Keratinocyte (primary cell): ENCODE results near the gene PGA4. TPM values are rescaled to one million over a fixed set of nuclear protein-coding genes. Genes with fewer than 3 reads are reported as not detected.

Experiments
- DNase-seq: peaks from one replicate; pipeline ENCODE4 v3.0.0-alpha.2; 2011; ENCODE audit warnings: low read depth, missing footprints, low spot score
- FAIRE-seq: peaks from 2 replicates; lab custom pipeline; 2011; peaks lifted over from hg19 to GRCh38; lab: Jason Lieb, UNC
- H2AFZ ChIP-seq: 2 replicates; pipeline ENCODE4 v1.6.0; 2012; ENCODE audit warnings: low read length, control low read depth, inconsistent platforms; ENCODE audit not compliant: control insufficient read depth
- H3K27ac ChIP-seq: 2 replicates; pipeline ENCODE4 v1.5.1; 2011; ENCODE audit warnings: low read length; ENCODE audit not compliant: control insufficient read depth, insufficient read depth
- H3K27me3 ChIP-seq: 3 replicates; pipeline ENCODE4 v1.6.0; 2011; ENCODE audit warnings: low read length; ENCODE audit not compliant: control insufficient read depth, insufficient read depth; ENCODE audit errors: extremely low read depth
- H3K36me3 ChIP-seq, 2 experiments: 2 replicates in 1 of 2; 3 replicates in 1 of 2; pipeline ENCODE4 v1.5.1; 2011; ENCODE audit warnings: low read length in 2 of 2, mild to moderate bottlenecking in 1 of 2; ENCODE audit not compliant: control insufficient read depth in 2 of 2, insufficient read depth in 2 of 2; ENCODE audit errors: extremely low read depth in 1 of 2
- H3K4me1 ChIP-seq: 3 replicates; pipeline ENCODE4 v1.5.1; 2011; ENCODE audit warnings: low read length; ENCODE audit not compliant: control insufficient read depth, insufficient read depth; ENCODE audit errors: extremely low read depth
- H3K4me2 ChIP-seq: 3 replicates; pipeline ENCODE4 v1.6.0; 2011; ENCODE audit warnings: low read depth, low read length; ENCODE audit not compliant: control insufficient read depth, insufficient read depth; ENCODE audit errors: extremely low read depth
- H3K4me3 ChIP-seq, 3 experiments: fragments of 200-600 bp in 1 of 3; sonication (generic) in 1 of 3; 2 replicates in 2 of 3; 3 replicates in 1 of 3; pipeline ENCODE4 v1.5.1; 2011 to 2016; ENCODE audit warnings: low read length in 3 of 3, mild to moderate bottlenecking in 3 of 3, control low read depth in 2 of 3, inconsistent platforms in 1 of 3, low read depth in 1 of 3, mixed read lengths in 1 of 3, mixed run types in 1 of 3, moderate library complexity in 1 of 3; ENCODE audit not compliant: control insufficient read depth in 2 of 3, insufficient read depth in 2 of 3; ENCODE audit errors: extremely low read depth in 1 of 3
- H3K79me2 ChIP-seq: 2 replicates; pipeline ENCODE4 v1.6.0; 2012; ENCODE audit warnings: low read length; ENCODE audit not compliant: control insufficient read depth, insufficient read depth
- H3K9ac ChIP-seq: 3 replicates; pipeline ENCODE4 v1.6.0; 2011; ENCODE audit warnings: low read length; ENCODE audit not compliant: control insufficient read depth, insufficient read depth; ENCODE audit errors: extremely low read depth
- H3K9me1 ChIP-seq: 3 replicates; pipeline ENCODE4 v1.6.0; 2011; ENCODE audit warnings: low read length; ENCODE audit not compliant: control insufficient read depth, insufficient read depth; ENCODE audit errors: extremely low read depth
- H3K9me3 ChIP-seq: 2 replicates; pipeline ENCODE4 v1.5.1; 2012; ENCODE audit warnings: low read depth, low read length; ENCODE audit not compliant: control insufficient read depth
- H4K20me1 ChIP-seq: 3 replicates; pipeline ENCODE4 v1.6.0; 2011; ENCODE audit warnings: low read length; ENCODE audit not compliant: control insufficient read depth, insufficient read depth; ENCODE audit errors: extremely low read depth
- EZH2 ChIP-seq: IDR thresholded peaks from one replicate; pipeline ENCODE4 v1.6.1; 2012; ENCODE audit warnings: inconsistent platforms, mild to moderate bottlenecking, low read length, moderate library complexity
- dilution Hi-C: fragments of 300-500 bp; cut with MboI; formaldehyde crosslinking; loops from one replicate; pipeline ENCODE4 v1.7.0; 2020; ENCODE audit warnings: low sequenced_read_pairs; ENCODE audit not compliant: extremely low pct_ligation_motif_present
- polyA plus RNA-seq, 5 experiments: library from polyadenylated mRNA; depleted of rRNA in 3 of 5; stranded (reverse) in 3 of 5; stranded (forward) in 1 of 5; unstranded in 1 of 5; fragments of >200 nt; gene quantifications; 1 replicate in 1 of 5; 2 replicates in 3 of 5; 3 replicates in 1 of 5; pipeline versions ENCODE4 v1.2.1 to v1.2.3, GENCODE V29; 2011 to 2012; ENCODE audit warnings: missing spikeins in 2 of 5, low read depth in 1 of 5, low replicate concordance in 1 of 5
- TF ChIP-seq, protein P1 (sequence below), 3 experiments: IDR thresholded peaks in 1 of 3; conservative IDR thresholded peaks in 1 of 3; optimal IDR thresholded peaks in 1 of 3; 2 replicates in 2 of 3; 3 replicates in 1 of 3; pipeline versions ENCODE3 to v1.5.1; 2011; ENCODE audit warnings: low read length in 3 of 3, mild to moderate bottlenecking in 3 of 3, moderate library complexity in 2 of 3, control low read depth in 1 of 3, inconsistent platforms in 1 of 3; ENCODE audit not compliant: insufficient read depth in 2 of 3; ENCODE audit errors: extremely low read depth in 1 of 3

PGA4 gene
- polyA plus RNA-seq, 1 donor (not counting 4 experiments of a cell fraction or from before 2014, with no cell fraction given): not detected

- H3K27me3 ChIP-seq: no peaks in the 10 kb centered on the region
- dilution Hi-C loops: no loop called here
- no peak for FAIRE-seq
Measured at GRCh38 chr11:61259363-61259762, 37.2 kb downstream of the PGA4 start.

GRCh38 chr11:61264371-61264770, 42.2 kb downstream of the PGA4 start:
- no peaks in the 10 kb centered on the region for H3K36me3 ChIP-seq
- H2AFZ ChIP-seq: no peak overlapping the region
- no peak overlapping the region for H3K4me3 ChIP-seq
- H3K9ac ChIP-seq: no peak overlapping the region
- no peaks in the 10 kb centered on the region for H3K9me1 ChIP-seq
- H4K20me1 ChIP-seq: no peaks in the 10 kb centered on the region
- H3K9me3 ChIP-seq: no peaks in the 10 kb centered on the region
- dilution Hi-C loops: no loop called here
- no peak for FAIRE-seq
- DNase-seq: no peak
- no peak overlapping the region for H3K27ac ChIP-seq
- H3K79me2 ChIP-seq: no peaks in the 10 kb centered on the region
- H3K4me2 ChIP-seq: no peak overlapping the region
- TF ChIP-seq, protein P1, sequence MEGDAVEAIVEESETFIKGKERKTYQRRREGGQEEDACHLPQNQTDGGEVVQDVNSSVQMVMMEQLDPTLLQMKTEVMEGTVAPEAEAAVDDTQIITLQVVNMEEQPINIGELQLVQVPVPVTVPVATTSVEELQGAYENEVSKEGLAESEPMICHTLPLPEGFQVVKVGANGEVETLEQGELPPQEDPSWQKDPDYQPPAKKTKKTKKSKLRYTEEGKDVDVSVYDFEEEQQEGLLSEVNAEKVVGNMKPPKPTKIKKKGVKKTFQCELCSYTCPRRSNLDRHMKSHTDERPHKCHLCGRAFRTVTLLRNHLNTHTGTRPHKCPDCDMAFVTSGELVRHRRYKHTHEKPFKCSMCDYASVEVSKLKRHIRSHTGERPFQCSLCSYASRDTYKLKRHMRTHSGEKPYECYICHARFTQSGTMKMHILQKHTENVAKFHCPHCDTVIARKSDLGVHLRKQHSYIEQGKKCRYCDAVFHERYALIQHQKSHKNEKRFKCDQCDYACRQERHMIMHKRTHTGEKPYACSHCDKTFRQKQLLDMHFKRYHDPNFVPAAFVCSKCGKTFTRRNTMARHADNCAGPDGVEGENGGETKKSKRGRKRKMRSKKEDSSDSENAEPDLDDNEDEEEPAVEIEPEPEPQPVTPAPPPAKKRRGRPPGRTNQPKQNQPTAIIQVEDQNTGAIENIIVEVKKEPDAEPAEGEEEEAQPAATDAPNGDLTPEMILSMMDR (optimal IDR thresholded peaks at IDR 0.05 in 1 of 3, IDR thresholded peaks at IDR 0.05 in 1 of 3, conservative IDR thresholded peaks at IDR 0.05 in 1 of 3; ENCODE audit: extremely low read depth in 1 of 3, insufficient read depth in 2 of 3, low read length in 3 of 3): no peak
- no peak for TF ChIP-seq EZH2
- no peaks in the 10 kb centered on the region for H3K27me3 ChIP-seq
- peaks cover 8% of the 10 kb centered on the region for H3K4me1 ChIP-seq

More at GRCh38 chr11:61259363-61259762, 37.2 kb downstream of the PGA4 start:
- H3K4me1 ChIP-seq: peaks cover 5% of the 10 kb centered on the region
- no peak overlapping the region for H3K4me3 ChIP-seq
- no peak for DNase-seq
- no peaks in the 10 kb centered on the region for H3K79me2 ChIP-seq
- H3K4me2 ChIP-seq: no peak overlapping the region
- no peaks in the 10 kb centered on the region for H3K9me1 ChIP-seq
- no peaks in the 10 kb centered on the region for H4K20me1 ChIP-seq
- H3K36me3 ChIP-seq: no peaks in the 10 kb centered on the region
- no peaks in the 10 kb centered on the region for H3K9me3 ChIP-seq
- no peak overlapping the region for H3K9ac ChIP-seq
- TF ChIP-seq, protein P1 (optimal IDR thresholded peaks at IDR 0.05 in 1 of 3, IDR thresholded peaks at IDR 0.05 in 1 of 3, conservative IDR thresholded peaks at IDR 0.05 in 1 of 3; ENCODE audit: extremely low read depth in 1 of 3, insufficient read depth in 2 of 3, low read length in 3 of 3): no peak
- TF ChIP-seq EZH2: no peak
- H2AFZ ChIP-seq: no peak overlapping the region
- no peak overlapping the region for H3K27ac ChIP-seq
